ENCODE measurements around the gene WDR7.

WDR7 gene

GRCh38 chr18:56738184-56738583 lies 87.0 kb downstream of the WDR7 start:
- no peaks in the 10 kb centered on the region for H3K36me3 ChIP-seq (ENCODE audit: low read depth)
- H3K4me1 ChIP-seq (ENCODE audit: insufficient read depth, poor library complexity, severe bottlenecking), result no peaks in the 10 kb centered on the region
- H3K27me3 ChIP-seq (ENCODE audit: insufficient read depth, poor library complexity, severe bottlenecking), result no peaks in the 10 kb centered on the region
- ATAC-seq (ENCODE audit: low read depth) (no peak), DNase-seq (ENCODE audit: low spot score) (no peak)
- no peak for TF ChIP-seq CTCF (IDR thresholded peaks at IDR 0.05; ENCODE audit: poor library complexity, severe bottlenecking)
- no peak overlapping the region for H3K4me3 ChIP-seq (ENCODE audit: severe bottlenecking)
- H3K9me3 ChIP-seq (ENCODE audit: severe bottlenecking), result no peaks in the 10 kb centered on the region
- H3K27ac ChIP-seq (ENCODE audit: poor library complexity, severe bottlenecking), result no peak overlapping the region

GRCh38 chr18:56739731-56740130 lies 88.6 kb downstream of the WDR7 start:
- Histone ChIP-seq H3K36me3 (ENCODE audit: low read depth) (no peaks in the 10 kb centered on the region), H3K4me1 (ENCODE audit: insufficient read depth, poor library complexity, severe bottlenecking) (no peaks in the 10 kb centered on the region), H3K9me3 (ENCODE audit: severe bottlenecking) (no peaks in the 10 kb centered on the region), H3K27me3 (ENCODE audit: insufficient read depth, poor library complexity, severe bottlenecking) (no peaks in the 10 kb centered on the region), H3K27ac (ENCODE audit: poor library complexity, severe bottlenecking) (no peak overlapping the region), H3K4me3 (ENCODE audit: severe bottlenecking) (no peak overlapping the region)
- ATAC-seq (ENCODE audit: low read depth) (no peak), DNase-seq (ENCODE audit: low spot score) (no peak)
- no peak for TF ChIP-seq CTCF (IDR thresholded peaks at IDR 0.05; ENCODE audit: poor library complexity, severe bottlenecking)

- H3K27me3 ChIP-seq (ENCODE audit: insufficient read depth, poor library complexity, severe bottlenecking), result no peaks in the 10 kb centered on the region
- H3K27ac ChIP-seq (ENCODE audit: poor library complexity, severe bottlenecking), result no peak overlapping the region
- ATAC-seq (ENCODE audit: low read depth), result no peak
- H3K4me1 ChIP-seq (ENCODE audit: insufficient read depth, poor library complexity, severe bottlenecking), result no peaks in the 10 kb centered on the region
- no peak for TF ChIP-seq CTCF (IDR thresholded peaks at IDR 0.05; ENCODE audit: poor library complexity, severe bottlenecking)
- no peaks in the 10 kb centered on the region for H3K9me3 ChIP-seq (ENCODE audit: severe bottlenecking)
- DNase-seq (ENCODE audit: low spot score), result no peak
- H3K4me3 ChIP-seq (ENCODE audit: severe bottlenecking), result no peak overlapping the region
- no peaks in the 10 kb centered on the region for H3K36me3 ChIP-seq (ENCODE audit: low read depth)
Measured at GRCh38 chr18:56740645-56741044, 89.5 kb downstream of the WDR7 start.

GRCh38 chr18:56741685-56742084 lies 90.5 kb downstream of the WDR7 start:
- DNase-seq (ENCODE audit: low spot score) (no peak), ATAC-seq (ENCODE audit: low read depth) (no peak)
- no peak for TF ChIP-seq CTCF (IDR thresholded peaks at IDR 0.05; ENCODE audit: poor library complexity, severe bottlenecking)
- Histone ChIP-seq H3K4me3 (ENCODE audit: severe bottlenecking) (no peak overlapping the region), H3K27me3 (ENCODE audit: insufficient read depth, poor library complexity, severe bottlenecking) (no peaks in the 10 kb centered on the region), H3K36me3 (ENCODE audit: low read depth) (no peaks in the 10 kb centered on the region), H3K4me1 (ENCODE audit: insufficient read depth, poor library complexity, severe bottlenecking) (no peaks in the 10 kb centered on the region), H3K27ac (ENCODE audit: poor library complexity, severe bottlenecking) (no peak overlapping the region), H3K9me3 (ENCODE audit: severe bottlenecking) (no peaks in the 10 kb centered on the region)

GRCh38 chr18:56743115-56743514 lies 92.0 kb downstream of the WDR7 start:
- ATAC-seq (ENCODE audit: low read depth), result no peak
- H3K9me3 ChIP-seq (ENCODE audit: severe bottlenecking), result no peaks in the 10 kb centered on the region
- H3K27me3 ChIP-seq (ENCODE audit: insufficient read depth, poor library complexity, severe bottlenecking), result no peaks in the 10 kb centered on the region
- DNase-seq (ENCODE audit: low spot score), result no peak
- no peak overlapping the region for H3K4me3 ChIP-seq (ENCODE audit: severe bottlenecking)
- no peaks in the 10 kb centered on the region for H3K4me1 ChIP-seq (ENCODE audit: insufficient read depth, poor library complexity, severe bottlenecking)
- no peak for TF ChIP-seq CTCF (IDR thresholded peaks at IDR 0.05; ENCODE audit: poor library complexity, severe bottlenecking)
- H3K27ac ChIP-seq (ENCODE audit: poor library complexity, severe bottlenecking), result no peak overlapping the region
- no peaks in the 10 kb centered on the region for H3K36me3 ChIP-seq (ENCODE audit: low read depth)
